Astrocyte (in vitro differentiated cells and primary cell): ENCODE data around the gene VRK3. TPM values are rescaled to one million over a fixed set of nuclear protein-coding genes. Genes with fewer than 3 reads are reported as not detected.
A peak's percentile ranks its signal among the peaks of the same experiment; 100 is the strongest.

Experiments used
- DNase-seq: peaks from one replicate; pipeline ENCODE4 v3.0.0-alpha.2; 2010; ENCODE audit warnings: low read depth
- FAIRE-seq: peaks from 2 replicates; lab custom pipeline; 2011; peaks lifted over from hg19 to GRCh38; lab: Jason Lieb, UNC
- H2AFZ ChIP-seq: 2 replicates; pipeline ENCODE4 v1.6.0; 2012; ENCODE audit warnings: low read depth, low read length, inconsistent platforms
- H3K27ac ChIP-seq: 2 replicates; pipeline ENCODE4 v1.5.1; 2011; ENCODE audit warnings: low read depth, low read length, inconsistent platforms
- H3K27me3 ChIP-seq: 2 replicates; pipeline ENCODE4 v1.6.0; 2011; ENCODE audit warnings: low read length, inconsistent platforms; ENCODE audit not compliant: insufficient read depth
- H3K36me3 ChIP-seq: 2 replicates; pipeline ENCODE4 v1.5.1; 2011; ENCODE audit warnings: low read length, inconsistent platforms; ENCODE audit not compliant: insufficient read depth
- H3K4me1 ChIP-seq: 2 replicates; pipeline ENCODE4 v1.5.1; 2011; ENCODE audit warnings: low read length, inconsistent platforms; ENCODE audit not compliant: insufficient read depth
- H3K4me2 ChIP-seq: 2 replicates; pipeline ENCODE4 v1.6.0; 2012; ENCODE audit warnings: low read length, inconsistent platforms
- H3K4me3 ChIP-seq: 2 replicates; pipeline ENCODE4 v1.5.1; 2011; ENCODE audit warnings: low read depth, mild to moderate bottlenecking, low read length, inconsistent platforms; ENCODE audit not compliant: insufficient read depth
- H3K79me2 ChIP-seq: 2 replicates; pipeline ENCODE4 v1.6.0; 2012; ENCODE audit warnings: mild to moderate bottlenecking, low read length, inconsistent platforms; ENCODE audit not compliant: insufficient read depth
- H3K9ac ChIP-seq: 2 replicates; pipeline ENCODE4 v1.6.0; 2012; ENCODE audit warnings: mild to moderate bottlenecking, low read length, inconsistent platforms
- H3K9me3 ChIP-seq: 2 replicates; pipeline ENCODE4 v1.5.1; 2012; ENCODE audit warnings: low read depth, mild to moderate bottlenecking, low read length, inconsistent platforms; ENCODE audit not compliant: insufficient read depth
- H4K20me1 ChIP-seq: 2 replicates; pipeline ENCODE4 v1.6.0; 2012; ENCODE audit warnings: low read length, inconsistent platforms; ENCODE audit not compliant: insufficient read depth
- H3K27ac Mint-ChIP-seq: one replicate; pipeline ENCODE4 v1.8.0; 2021; ENCODE audit warnings: mild to moderate bottlenecking, mixed read lengths; ENCODE audit not compliant: unreplicated experiment
- H3K27me3 Mint-ChIP-seq: one replicate; pipeline ENCODE4 v1.8.0; 2021; ENCODE audit warnings: low read depth, mixed read lengths; ENCODE audit not compliant: unreplicated experiment
- H3K36me3 Mint-ChIP-seq: one replicate; pipeline ENCODE4 v1.8.0; 2021; ENCODE audit warnings: low read depth, mixed read lengths; ENCODE audit not compliant: unreplicated experiment
- H3K4me1 Mint-ChIP-seq: one replicate; pipeline ENCODE4 v1.8.0; 2021; ENCODE audit warnings: low read depth, mixed read lengths; ENCODE audit not compliant: unreplicated experiment
- H3K4me3 Mint-ChIP-seq: one replicate; pipeline ENCODE4 v1.8.0; 2021; ENCODE audit warnings: mild to moderate bottlenecking, moderate library complexity, mixed read lengths; ENCODE audit not compliant: unreplicated experiment
- H3K9me3 Mint-ChIP-seq: one replicate; pipeline ENCODE4 v1.8.0; 2021; ENCODE audit warnings: mild to moderate bottlenecking, mixed read lengths; ENCODE audit not compliant: unreplicated experiment
- CTCF ChIP-seq: IDR thresholded peaks from 2 replicates; pipeline ENCODE4 v1.5.1; 2011; ENCODE audit warnings: low read depth, mild to moderate bottlenecking, inconsistent platforms, low read length, moderate library complexity; ENCODE audit not compliant: insufficient read depth
- EZH2 ChIP-seq: IDR thresholded peaks from 2 replicates; pipeline ENCODE4 v1.6.1; 2012; ENCODE audit warnings: mild to moderate bottlenecking, low read length, inconsistent platforms; ENCODE audit not compliant: insufficient read depth
- total RNA-seq: library from RNA; stranded (reverse); gene quantifications from 2 replicates; pipeline ENCODE4 v1.2.1, GENCODE V29; 2021

The VRK3 gene
- total RNA-seq, 1 donor from 2014 or later = 33.0 TPM

- Mint-ChIP-seq H3K9me3 (no peaks in the 10 kb centered on the region), H3K27ac (no peak overlapping the region), H3K36me3 (peaks cover 32% of the 10 kb centered on the region), H3K4me1 (peaks cover 12% of the 10 kb centered on the region), H3K27me3 (no peaks in the 10 kb centered on the region), H3K4me3 (no peak overlapping the region)
- Histone ChIP-seq H3K79me2 (no peaks in the 10 kb centered on the region), H3K4me2 (no peak overlapping the region), H3K9me3 (no peaks in the 10 kb centered on the region), H3K27ac (no peak overlapping the region), H3K36me3 (peaks cover 2% of the 10 kb centered on the region), H3K4me3 (no peak overlapping the region), H3K9ac (no peak overlapping the region), H3K4me1 (peaks cover 5% of the 10 kb centered on the region), H2AFZ (no peak overlapping the region), H4K20me1 (peaks cover 46% of the 10 kb centered on the region), H3K27me3 (no peaks in the 10 kb centered on the region)
- no peak for FAIRE-seq
- no peak for TF ChIP-seq EZH2
- TF ChIP-seq CTCF = no peak
- DNase-seq = no peak
Observed at GRCh38 chr19:49985871-49986270, 39.3 kb downstream of the VRK3 start.

- Histone ChIP-seq H4K20me1 (peaks cover 45% of the 10 kb centered on the region), H3K27me3 (no peaks in the 10 kb centered on the region), H3K9me3 (no peaks in the 10 kb centered on the region), H3K4me2 (no peak overlapping the region), H3K79me2 (no peaks in the 10 kb centered on the region), H3K36me3 (peaks cover under 1% of the 10 kb centered on the region), H3K27ac (no peak overlapping the region), H3K9ac (no peak overlapping the region), H3K4me3 (no peak overlapping the region), H2AFZ (no peak overlapping the region), H3K4me1 (peaks cover 5% of the 10 kb centered on the region)
- Mint-ChIP-seq H3K27ac (no peak overlapping the region), H3K4me3 (no peak overlapping the region), H3K4me1 (peaks cover 12% of the 10 kb centered on the region), H3K9me3 (no peaks in the 10 kb centered on the region), H3K27me3 (no peaks in the 10 kb centered on the region), H3K36me3 (peaks cover 31% of the 10 kb centered on the region)
- DNase-seq (no peak), FAIRE-seq (no peak)
- TF ChIP-seq CTCF (no peak), EZH2 (no peak)
Observed at GRCh38 chr19:49984491-49984890, 40.7 kb downstream of the VRK3 start.

- no peak for DNase-seq
- Histone ChIP-seq H3K36me3 (no peaks in the 10 kb centered on the region), H2AFZ (no peak overlapping the region), H3K4me3 (no peak overlapping the region), H3K79me2 (no peaks in the 10 kb centered on the region), H3K4me1 (peaks cover 5% of the 10 kb centered on the region), H3K9ac (no peak overlapping the region), H3K27me3 (no peaks in the 10 kb centered on the region), H3K9me3 (no peaks in the 10 kb centered on the region), H3K27ac (no peak overlapping the region), H4K20me1 (peaks cover 37% of the 10 kb centered on the region), H3K4me2 (no peak overlapping the region)
- Mint-ChIP-seq H3K4me1 (peaks cover 10% of the 10 kb centered on the region), H3K4me3 (no peak overlapping the region), H3K36me3 (peaks cover 26% of the 10 kb centered on the region), H3K27me3 (no peaks in the 10 kb centered on the region), H3K9me3 (no peaks in the 10 kb centered on the region), H3K27ac (no peak overlapping the region)
- no peak for FAIRE-seq
- TF ChIP-seq EZH2 (no peak), CTCF (peak; percentile 76)
Observed at GRCh38 chr19:49983645-49984229, 41.4 kb downstream of the VRK3 start.
